NOMO-1 treated with dmso at 0.1 percent for 144 hours (cell line): Measurements from ENCODE around the gene OR10H5.
"Not testable (repeated sequence)": the region's sequence is repeated elsewhere in the genome, so short reads cannot be mapped to it uniquely, and the experiment has no call there.

ENCODE experiments used
- DNase-seq: peaks from one replicate; lab custom pipeline; 2025; ENCODE audit not compliant: unreplicated experiment; lab: John Stamatoyannopoulos, UW

OR10H5 gene

GRCh38 chr19:15811476-15811875 lies 24.0 kb downstream of the OR10H5 start:
- no peak for DNase-seq

DNA sequence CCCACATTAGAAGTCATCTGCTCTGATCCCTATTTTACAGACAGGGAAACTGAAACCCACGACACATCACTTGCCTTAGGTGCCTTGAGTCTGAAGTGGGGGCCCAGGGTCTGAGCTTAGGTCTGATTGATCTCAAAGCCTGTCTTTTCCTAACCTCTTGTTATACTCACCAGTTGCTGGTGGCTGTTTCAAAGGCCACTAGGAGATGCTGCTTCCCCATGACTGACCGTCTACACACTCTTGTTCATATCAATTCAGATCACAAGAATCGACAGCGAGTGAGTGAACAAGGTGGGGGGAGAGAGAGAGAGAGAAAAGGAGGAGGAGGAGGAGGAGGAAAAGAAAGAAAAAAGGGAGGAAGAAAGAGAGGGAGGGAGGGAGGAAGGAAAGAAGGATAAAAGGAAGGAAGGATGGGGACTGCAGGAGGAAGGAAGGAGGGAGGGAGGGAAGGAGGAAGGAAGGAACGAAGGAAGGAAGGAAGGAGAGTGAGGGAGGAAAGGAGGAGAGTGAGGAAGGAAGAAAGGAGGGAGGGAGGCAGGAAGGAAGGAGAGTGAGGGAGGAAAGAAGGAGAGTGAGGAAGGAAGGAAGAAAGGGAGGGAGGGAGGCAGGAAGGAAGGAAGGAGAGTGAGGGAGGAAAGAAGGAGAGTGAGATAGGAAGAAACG lies 24.7 kb downstream of the OR10H5 start:
- peak; percentile 35 for DNase-seq

DNA sequence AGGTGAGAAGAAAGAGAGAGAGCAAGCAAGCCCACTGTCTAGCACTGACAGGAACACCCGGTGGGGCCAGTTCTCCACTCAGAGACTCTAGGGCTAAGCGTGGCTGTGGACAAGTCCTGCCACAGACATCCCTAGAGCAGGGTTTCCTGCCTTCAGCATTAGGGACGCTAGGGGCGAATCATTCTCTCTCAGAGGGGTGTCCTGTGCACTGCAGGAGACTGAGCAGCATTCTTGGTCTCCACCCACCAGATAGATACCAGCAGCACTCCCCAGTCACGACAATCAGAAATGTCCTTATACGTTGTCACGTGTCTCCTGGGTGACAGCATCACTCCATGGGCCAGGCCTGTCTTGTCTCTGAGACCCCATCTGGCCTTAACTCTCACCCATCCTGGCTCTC lies 26.5 kb downstream of the OR10H5 start:
- no peak for DNase-seq

- no peak for DNase-seq
These were observed 27.8 kb downstream of the OR10H5 start, which contains the start of gene OR10H1 for GRCh38 chr19:15815306-15815705. Gene OR10H1, minus strand, starts transcription at chr19:15815664. Its CDS starts 7,627 bp downstream, at chr19:15808037.

- DNase-seq = no peak
These were observed 33.2 kb downstream of the OR10H5 start for GRCh38 chr19:15820646-15821045.

DNA sequence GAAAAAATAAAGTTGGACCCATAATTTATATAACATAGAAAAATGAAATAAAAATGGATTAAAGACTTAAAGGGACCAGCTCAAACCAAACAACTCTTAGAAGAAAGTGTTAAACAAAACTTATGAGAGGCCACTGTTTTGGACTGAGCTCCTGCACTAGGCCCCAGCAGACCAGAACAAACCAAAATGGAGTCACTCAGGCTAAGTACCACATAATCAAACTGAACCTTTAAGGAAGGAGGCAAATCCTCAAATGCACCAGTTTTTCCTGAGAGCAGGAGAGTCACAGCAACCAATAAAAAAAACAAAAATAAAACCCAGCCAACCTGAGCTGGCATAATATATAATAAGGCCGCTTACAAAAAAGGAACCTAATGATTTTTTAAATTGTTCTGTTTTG lies 38.3 kb downstream of the OR10H5 start:
- no peak for DNase-seq

DNA sequence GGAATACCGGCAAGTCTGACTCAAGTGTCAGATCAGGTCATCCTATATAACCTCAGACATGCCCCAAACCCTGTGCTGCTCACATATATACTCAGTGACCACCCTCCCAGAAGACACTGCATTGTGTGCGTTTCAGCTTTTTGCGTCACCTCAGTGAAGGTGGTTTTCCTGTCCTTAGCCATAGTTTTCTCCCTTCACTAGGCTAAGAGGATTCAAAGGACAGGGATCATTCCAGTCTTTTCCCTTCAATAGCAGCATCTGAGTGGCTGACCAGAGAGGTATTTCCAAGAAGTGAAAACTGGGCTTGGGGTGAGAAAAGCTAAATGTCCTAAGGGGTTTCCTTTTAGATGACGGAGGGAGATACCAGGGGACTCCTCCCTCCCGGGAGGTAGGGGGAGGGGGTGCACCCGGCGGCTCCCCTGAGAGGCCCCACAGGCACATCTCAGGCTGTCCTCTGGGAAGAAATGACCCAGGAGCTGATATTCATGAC lies 40.7 kb downstream of the OR10H5 start:
- DNase-seq = no peak

- DNase-seq = not testable (repeated sequence)
These were observed 41.3 kb downstream of the OR10H5 start for GRCh38 chr19:15828611-15829305.

GRCh38 chr19:15829306-15829698 lies 41.8 kb downstream of the OR10H5 start:
- no peak for DNase-seq

DNA sequence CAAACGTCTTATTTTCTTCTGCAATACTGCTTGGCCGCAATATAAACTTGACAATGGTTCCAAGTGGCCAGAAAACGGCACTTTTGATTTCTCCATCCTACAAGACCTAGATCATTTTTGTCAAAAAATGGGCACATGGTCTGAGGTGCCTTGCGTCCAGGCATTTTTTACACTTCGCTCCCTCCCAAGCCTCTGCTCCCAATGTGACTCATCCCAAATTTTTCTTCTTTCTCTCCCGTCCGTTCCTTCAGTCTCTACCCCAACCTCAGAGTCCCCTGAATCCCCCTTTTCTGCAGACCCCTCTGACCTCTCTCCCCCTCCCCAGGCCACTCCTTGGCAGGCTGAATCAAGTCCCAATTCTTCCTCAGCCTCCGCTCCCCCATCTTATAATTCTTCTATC lies 42.3 kb downstream of the OR10H5 start:
- DNase-seq = no peak

DNA sequence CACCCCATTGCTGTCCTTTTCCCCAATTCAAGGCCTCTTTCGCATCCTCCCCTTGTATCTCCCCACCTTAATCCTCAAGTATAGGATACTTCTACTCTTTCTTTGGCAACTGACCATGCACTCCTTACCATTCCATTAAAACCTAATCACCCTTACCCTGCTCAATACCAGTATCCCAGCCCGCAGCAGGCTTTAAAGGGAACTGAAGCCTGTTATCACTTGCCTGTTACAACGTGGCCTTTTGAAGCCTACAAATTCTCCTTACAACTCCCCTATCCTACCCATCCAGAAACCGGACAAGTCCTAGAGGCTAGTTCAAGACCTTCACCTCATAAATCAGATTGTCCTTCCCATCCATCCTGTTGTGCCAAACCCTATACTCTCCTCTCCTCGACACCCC lies 44.2 kb downstream of the OR10H5 start:
- DNase-seq = no peak

GRCh38 chr19:15834232-15834631 lies 46.8 kb downstream of the OR10H5 start:
- DNase-seq = not testable (repeated sequence)

GRCh38 chr19:15835565-15836329 lies 48.3 kb downstream of the OR10H5 start:
- not testable (repeated sequence) for DNase-seq

- DNase-seq = peak; percentile 96
These were observed 49.1 kb downstream of the OR10H5 start for GRCh38 chr19:15836330-15837220.

DNA sequence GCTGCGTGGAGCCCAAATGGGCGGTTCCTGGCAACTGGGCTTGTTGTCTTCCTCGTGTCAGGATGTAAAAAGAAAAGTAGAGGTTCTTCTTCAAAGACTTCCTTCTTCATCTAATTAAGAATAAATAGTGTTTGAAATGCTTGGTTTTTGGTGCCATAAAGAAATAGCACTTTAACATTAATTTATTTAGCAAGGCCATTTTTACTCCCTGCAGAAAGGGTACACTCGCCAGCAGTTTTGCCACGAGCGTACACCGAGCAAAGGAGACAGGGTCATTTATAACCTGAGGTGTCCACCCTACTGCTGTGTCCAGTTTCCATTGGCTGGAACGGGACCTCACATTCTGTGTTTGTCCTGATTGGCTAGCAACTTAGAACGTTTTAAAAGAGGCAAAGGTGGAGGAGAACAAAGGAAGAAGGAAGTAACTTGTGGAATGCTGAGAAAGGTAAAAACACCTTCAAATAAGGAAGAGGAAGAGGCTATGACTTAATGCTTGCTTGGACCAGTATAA lies 49.8 kb downstream of the OR10H5 start:
- peak; percentile 56 for DNase-seq

GRCh38 chr19:15838351-15838750 lies 50.9 kb downstream of the OR10H5 start:
- no peak for DNase-seq

DNA sequence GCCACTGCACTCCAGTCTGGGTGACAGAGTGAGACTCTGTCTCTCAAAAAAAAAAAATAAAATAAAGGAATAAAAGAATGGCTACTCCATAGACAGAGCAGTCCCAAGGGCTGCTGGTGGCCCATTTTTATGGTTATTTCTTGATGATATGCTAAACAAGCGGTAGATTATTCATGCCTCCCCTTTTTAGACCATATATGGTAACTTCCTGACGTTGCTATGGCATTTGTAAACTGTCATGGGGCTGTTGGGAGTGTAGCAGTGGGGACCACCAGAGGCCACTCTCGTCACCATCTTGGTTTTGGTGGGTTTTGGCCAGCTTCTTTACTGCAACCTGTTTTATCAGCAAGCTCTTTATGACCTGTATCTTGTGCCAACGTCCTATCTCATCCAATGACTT lies 52.4 kb downstream of the OR10H5 start:
- not testable (repeated sequence) for DNase-seq

GRCh38 chr19:15840833-15841232 lies 53.4 kb downstream of the OR10H5 start:
- DNase-seq = no peak

DNA sequence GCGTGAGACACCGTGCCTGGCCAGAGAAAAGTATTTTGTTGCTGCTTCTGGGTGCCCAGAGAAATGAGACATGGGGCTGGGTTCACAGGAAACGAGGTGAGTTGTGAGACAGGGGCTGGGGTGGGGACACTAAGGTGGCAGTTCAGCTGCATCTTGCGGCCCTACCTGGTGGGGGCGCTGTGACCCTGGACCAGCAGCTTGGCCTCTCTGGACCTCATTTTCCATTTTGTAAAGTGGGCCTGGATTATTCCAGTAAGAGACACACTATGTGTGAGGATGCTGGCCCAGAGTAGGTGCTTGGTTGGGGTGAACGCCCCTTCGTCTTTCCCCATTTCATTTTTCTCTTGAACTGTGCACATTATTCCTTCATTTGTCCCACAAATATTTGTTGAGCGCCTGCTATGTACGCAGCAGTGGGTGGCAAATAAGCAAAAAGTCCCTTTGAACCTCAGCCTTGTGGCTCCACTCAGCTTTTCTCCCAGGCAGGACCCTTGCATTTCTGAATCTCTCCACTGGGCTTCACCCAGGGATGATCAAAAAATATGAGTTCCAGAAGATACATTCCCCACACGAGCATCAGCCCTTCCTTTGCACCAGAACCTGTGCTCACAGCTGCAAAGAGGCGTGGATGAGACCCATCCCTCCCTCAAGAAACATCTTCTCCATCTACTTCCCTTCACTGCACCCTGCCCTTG lies 54.6 kb downstream of the OR10H5 start:
- no peak for DNase-seq
